MG63 (cell line): ENCODE results near the gene P4HB. TPM values are rescaled to one million over a fixed set of nuclear protein-coding genes. Genes with fewer than 3 reads are reported as not detected.

Source experiments
- DNase-seq: peaks from one replicate; pipeline ENCODE4 v3.0.0-alpha.2; 2020
- H3K27me3 ChIP-seq: fragments of 250-450 bp; sonication (Bioruptor Pico); 2 replicates; pipeline ENCODE4 v1.5.1; 2020; ENCODE audit warnings: mild to moderate bottlenecking, moderate library complexity
- H3K36me3 ChIP-seq: fragments of 250-450 bp; sonication (Bioruptor Pico); 2 replicates; pipeline ENCODE4 v1.5.1; 2020; ENCODE audit warnings: mild to moderate bottlenecking, moderate library complexity
- H3K4me3 ChIP-seq: fragments of 250-450 bp; sonication (Bioruptor Pico); 2 replicates; pipeline ENCODE4 v1.5.1; 2020; ENCODE audit warnings: mild to moderate bottlenecking, moderate library complexity
- H3K9me3 ChIP-seq: fragments of 250-450 bp; sonication (Bioruptor Pico); 2 replicates; pipeline ENCODE4 v1.5.1; 2020; ENCODE audit warnings: mild to moderate bottlenecking, moderate library complexity
- total RNA-seq: library from RNA; depleted of rRNA; stranded (reverse); fragments of >200 nt; shearing (Covaris generic); gene quantifications from 2 replicates; pipeline ENCODE4 v1.2.3, GENCODE V29; 2014; ENCODE audit warnings: low replicate concordance

P4HB gene
- total RNA-seq, 1 experiment from 2014 or later, result 531 TPM

DNA sequence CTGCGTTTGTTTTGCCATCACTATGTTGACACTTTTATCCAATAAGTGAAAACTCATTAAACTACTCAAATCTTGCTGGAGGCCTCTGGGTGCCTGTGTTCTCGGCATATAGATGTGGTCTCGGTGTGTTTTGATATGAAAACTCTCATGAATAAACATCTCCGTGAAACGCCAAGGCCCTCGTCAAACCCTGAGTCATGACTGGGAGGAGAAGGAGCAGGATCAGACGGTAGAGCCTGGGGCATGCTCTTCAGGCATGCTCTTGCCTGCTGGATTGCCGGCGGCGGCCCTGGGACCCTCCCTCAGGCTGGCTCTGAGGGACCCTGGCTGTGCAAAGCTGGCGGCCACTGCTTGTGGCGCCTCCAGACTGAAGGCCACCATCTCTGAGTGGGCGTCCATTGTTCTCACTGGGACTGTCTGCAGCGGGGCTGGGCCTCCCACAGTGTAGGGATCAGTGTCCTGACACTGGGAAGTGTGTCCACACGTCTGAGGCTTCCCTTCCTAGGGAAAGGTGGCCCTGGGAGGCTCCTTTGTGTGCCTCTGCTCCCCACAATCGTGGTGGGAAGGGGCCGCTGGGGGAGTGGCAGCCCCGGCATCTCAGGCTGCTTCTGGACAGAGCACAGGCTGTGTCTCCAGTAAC, 40.0 kb upstream of the P4HB start:
- DNase-seq, result no peak
- peaks cover 44% of the 10 kb centered on the region for H3K36me3 ChIP-seq
- no peaks in the 10 kb centered on the region for H3K27me3 ChIP-seq
- H3K9me3 ChIP-seq, result no peaks in the 10 kb centered on the region
- H3K4me3 ChIP-seq, result no peak overlapping the region

DNA sequence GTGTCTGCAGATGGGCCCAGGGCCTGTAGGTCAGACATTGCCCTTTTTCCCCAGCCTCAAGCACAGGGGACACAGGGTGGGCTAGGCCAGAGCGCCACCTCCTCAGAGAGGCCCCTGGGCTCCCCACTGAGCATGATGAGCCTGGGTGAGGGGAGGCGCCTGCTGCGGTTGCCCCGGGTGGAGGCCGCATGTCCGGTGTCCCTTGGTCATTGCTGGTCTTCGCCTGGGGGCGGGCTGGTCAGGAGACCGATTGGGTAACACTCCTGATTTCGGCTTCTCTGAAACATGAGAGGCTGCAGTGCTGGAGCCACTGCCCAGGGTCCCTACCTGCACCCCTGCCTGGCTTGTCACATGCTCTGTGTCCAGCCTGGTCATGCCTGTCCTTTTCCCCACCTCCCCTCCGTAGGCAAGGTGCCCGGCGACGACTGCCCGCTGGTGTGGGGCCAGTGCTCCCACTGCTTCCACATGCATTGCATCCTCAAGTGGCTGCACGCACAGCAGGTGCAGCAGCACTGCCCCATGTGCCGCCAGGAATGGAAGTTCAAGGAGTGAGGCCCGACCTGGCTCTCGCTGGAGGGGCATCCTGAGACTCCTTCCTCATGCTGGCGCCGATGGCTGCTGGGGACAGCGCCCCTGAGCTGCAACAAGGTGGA, 39.3 kb upstream of the P4HB start:
- no peak for DNase-seq

DNA sequence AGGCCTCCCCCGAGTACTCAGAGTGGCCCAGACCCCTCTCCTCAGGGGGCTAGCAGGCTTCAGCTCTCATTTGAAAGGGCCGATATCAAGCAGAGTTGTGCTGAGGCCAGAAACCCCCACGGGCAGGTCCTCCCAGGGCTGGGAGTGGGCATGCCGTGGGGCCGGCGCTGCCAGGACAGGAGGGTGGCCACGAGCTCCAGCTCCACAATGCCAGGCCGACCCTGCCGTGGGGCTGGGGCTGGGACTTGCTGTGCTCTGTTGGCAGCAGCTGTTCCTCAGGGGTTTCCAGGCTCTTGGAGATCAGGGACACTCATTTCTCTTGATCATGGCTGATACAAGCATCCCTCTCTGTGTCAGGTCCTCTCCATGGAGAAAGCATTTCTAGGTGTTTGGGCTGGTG, 38.5 kb upstream of the P4HB start:
- H3K27me3 ChIP-seq, result no peaks in the 10 kb centered on the region
- no peak for DNase-seq
- no peak overlapping the region for H3K4me3 ChIP-seq
- peaks cover 50% of the 10 kb centered on the region for H3K36me3 ChIP-seq
- no peaks in the 10 kb centered on the region for H3K9me3 ChIP-seq

More for the DNA sequence above, 39.3 kb upstream of the P4HB start:
- Histone ChIP-seq H3K27me3 (no peaks in the 10 kb centered on the region), H3K36me3 (peaks cover 47% of the 10 kb centered on the region), H3K9me3 (no peaks in the 10 kb centered on the region), H3K4me3 (no peak overlapping the region)

- Histone ChIP-seq H3K9me3 (no peaks in the 10 kb centered on the region), H3K27me3 (no peaks in the 10 kb centered on the region), H3K36me3 (peaks cover 52% of the 10 kb centered on the region), H3K4me3 (no peak overlapping the region)
- DNase-seq, result peak; percentile 93
These were observed 37.9 kb upstream of the P4HB start for GRCh38 chr17:81898029-81898866.

DNA sequence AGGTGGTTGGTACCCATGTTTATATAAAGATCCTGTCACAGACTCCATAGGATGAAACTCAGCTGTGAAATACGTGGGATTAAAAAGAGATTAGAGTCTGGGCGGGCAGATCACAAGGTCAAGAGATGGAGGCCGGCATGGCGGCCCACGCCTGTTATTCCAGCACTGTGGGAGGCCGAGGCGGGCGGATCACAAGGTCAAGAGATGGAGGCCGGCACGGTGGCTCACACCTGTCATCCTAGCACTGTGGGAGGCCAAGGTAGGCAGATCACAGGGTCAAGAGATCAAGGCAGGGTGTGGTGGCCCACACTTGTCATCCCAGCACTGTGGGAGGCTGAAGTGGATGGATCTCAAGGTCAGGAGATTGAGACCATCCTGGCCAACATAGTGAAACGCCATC, 35.1 kb upstream of the P4HB start:
- H3K36me3 ChIP-seq, result peaks cover 48% of the 10 kb centered on the region
- no peak overlapping the region for H3K4me3 ChIP-seq
- no peaks in the 10 kb centered on the region for H3K9me3 ChIP-seq
- DNase-seq, result no peak
- H3K27me3 ChIP-seq, result no peaks in the 10 kb centered on the region

- H3K9me3 ChIP-seq, result no peaks in the 10 kb centered on the region
- H3K4me3 ChIP-seq, result peak overlapping the region; percentile 70; the same call in 1 of the 2 replicates
- H3K36me3 ChIP-seq, result peaks cover 63% of the 10 kb centered on the region
- DNase-seq, result no peak
- H3K27me3 ChIP-seq, result no peaks in the 10 kb centered on the region
These were observed 30.9 kb upstream of the P4HB start for GRCh38 chr17:81891303-81891552.

DNA sequence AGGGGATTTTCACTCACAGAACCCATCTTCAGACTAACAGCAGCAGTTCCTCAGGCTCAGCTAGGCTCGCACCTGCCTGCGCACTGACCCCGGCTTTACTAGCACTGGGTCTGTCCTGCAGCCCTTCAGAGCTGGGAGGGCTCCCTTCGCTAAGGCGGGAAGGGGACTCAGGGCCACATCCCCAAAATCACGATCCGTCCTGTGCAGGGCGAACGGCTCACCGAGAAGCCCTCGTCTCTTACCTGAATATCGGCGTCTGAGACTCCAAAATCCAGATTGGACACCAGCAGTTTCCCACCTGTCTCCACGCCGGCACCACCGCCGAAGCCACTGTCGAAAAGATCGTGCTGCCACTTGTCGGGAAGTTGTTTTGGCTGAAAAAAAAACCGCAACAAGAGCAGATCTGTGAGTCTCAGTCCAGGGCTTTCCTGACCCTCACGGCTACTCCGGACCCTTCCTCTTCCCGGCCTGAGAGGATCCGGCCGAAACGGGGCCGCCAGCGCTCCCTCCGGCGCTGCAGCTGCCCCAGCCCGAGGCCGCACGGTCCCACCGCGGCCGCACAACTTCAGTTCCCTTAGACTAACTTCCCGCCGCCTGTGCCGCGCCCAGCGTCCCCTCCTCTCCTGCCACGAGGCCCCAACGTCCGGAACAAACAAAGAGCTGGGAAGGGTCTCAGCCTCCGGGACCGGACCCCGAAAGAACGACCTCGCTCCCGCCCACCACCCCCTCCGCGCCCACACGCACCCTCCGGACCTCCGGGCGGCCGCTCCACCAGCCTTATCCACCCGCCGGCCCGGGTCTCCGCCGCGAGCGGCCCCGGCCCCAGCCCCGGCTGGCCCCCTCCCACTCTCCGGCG, 30.3 kb upstream of the P4HB start:
- H3K36me3 ChIP-seq, result peaks cover 64% of the 10 kb centered on the region

GRCh38 chr17:81889602-81890001, 29.3 kb upstream of the P4HB start:
- H3K9me3 ChIP-seq, result no peaks in the 10 kb centered on the region
- H3K36me3 ChIP-seq, result peaks cover 69% of the 10 kb centered on the region
- H3K4me3 ChIP-seq, result peak overlapping the region; percentile 70
- no peaks in the 10 kb centered on the region for H3K27me3 ChIP-seq
- DNase-seq, result no peak

More for the DNA sequence above, 30.3 kb upstream of the P4HB start:
- Histone ChIP-seq H3K27me3 (no peaks in the 10 kb centered on the region), H3K9me3 (no peaks in the 10 kb centered on the region), H3K4me3 (peak overlapping the region; percentile 70)
- DNase-seq, result no peak

- H3K4me3 ChIP-seq, result no peak overlapping the region
- peaks cover 71% of the 10 kb centered on the region for H3K36me3 ChIP-seq
- H3K27me3 ChIP-seq, result no peaks in the 10 kb centered on the region
- DNase-seq, result no peak
- no peaks in the 10 kb centered on the region for H3K9me3 ChIP-seq
These were observed 28.8 kb upstream of the P4HB start for GRCh38 chr17:81888988-81889595.

GRCh38 chr17:81888105-81888987, 28.0 kb upstream of the P4HB start:
- Histone ChIP-seq H3K36me3 (peaks cover 78% of the 10 kb centered on the region), H3K27me3 (no peaks in the 10 kb centered on the region), H3K4me3 (no peak overlapping the region), H3K9me3 (no peaks in the 10 kb centered on the region)
- DNase-seq, result no peak

DNA sequence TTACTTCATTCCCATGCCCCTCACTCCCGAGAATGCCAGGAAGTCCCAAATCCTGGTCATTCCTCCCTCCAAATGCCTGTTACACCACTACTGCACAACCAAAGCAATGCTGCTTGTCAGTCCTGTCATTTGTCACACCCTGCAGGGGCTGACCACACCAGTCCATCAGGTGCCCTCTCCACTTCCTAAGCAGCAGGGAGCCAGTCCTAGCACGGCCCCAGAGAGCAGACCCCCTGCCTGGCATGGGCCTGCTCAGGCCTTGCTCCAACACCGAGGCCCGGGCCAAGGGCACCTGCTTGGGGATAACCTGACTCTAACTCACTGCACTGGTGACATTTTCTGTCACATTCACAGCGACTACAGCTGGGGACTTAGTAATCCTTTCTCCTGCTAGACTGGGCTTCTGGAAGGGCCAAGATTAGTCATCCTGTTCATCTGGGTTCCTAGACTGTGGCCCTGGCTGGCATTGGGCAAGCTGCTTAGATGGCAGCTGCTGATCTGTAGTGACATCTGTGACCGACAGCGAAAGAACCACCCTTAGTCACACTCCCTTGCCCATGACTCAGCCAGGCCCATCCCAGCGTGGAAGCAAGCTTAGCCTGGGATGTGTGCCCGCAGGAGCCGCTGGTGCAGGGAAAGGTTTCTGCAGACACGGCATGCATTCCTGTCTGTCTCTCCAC, 25.7 kb upstream of the P4HB start:
- Histone ChIP-seq H3K9me3 (no peaks in the 10 kb centered on the region), H3K27me3 (no peaks in the 10 kb centered on the region), H3K4me3 (no peak overlapping the region), H3K36me3 (peaks cover 94% of the 10 kb centered on the region)
- peak; percentile 80 for DNase-seq

DNA sequence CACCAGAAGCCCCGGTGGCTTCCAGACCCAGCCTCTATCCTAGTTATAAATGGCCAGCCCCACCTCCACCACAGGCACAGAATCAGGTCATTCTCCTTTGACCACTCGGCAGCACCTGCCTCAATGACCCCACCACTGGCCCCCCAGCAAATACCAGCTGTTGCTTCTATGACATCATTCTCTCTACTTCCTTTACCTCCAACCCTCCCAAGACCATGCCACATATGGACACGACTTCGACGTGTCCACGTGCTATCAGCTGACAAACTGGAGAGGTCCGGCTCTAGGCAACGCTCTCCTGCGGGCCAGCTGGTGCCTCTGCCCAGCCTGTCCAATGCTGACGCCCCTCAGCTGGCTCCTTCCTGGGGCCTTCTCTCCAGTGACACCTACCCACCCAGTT, 25.1 kb upstream of the P4HB start:
- no peaks in the 10 kb centered on the region for H3K9me3 ChIP-seq
- no peak for DNase-seq
- no peak overlapping the region for H3K4me3 ChIP-seq
- H3K36me3 ChIP-seq, result peaks cover 93% of the 10 kb centered on the region
- H3K27me3 ChIP-seq, result no peaks in the 10 kb centered on the region

DNA sequence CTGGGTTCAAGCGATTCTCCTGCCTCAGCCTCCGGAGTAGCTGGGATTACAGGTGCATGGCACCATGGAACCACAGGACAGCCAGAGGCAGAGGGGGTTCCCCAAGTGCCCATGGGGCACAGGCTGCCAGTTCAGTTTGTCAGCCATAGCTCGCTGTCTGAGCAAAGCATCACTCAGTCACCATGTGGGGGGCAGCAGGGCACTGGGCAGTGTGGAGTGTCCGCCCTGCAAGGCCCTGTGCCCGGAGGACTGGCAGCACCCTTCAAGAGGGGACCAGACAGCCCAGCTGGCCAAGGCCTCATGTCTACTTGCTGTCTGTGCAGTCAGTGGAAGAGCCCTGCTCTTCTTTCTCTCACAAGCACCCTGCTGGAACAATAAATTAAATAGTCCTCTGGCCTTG, 24.6 kb upstream of the P4HB start:
- Histone ChIP-seq H3K9me3 (no peaks in the 10 kb centered on the region), H3K27me3 (no peaks in the 10 kb centered on the region), H3K4me3 (no peak overlapping the region), H3K36me3 (peaks cover 93% of the 10 kb centered on the region)
- DNase-seq, result no peak

- Histone ChIP-seq H3K9me3 (no peaks in the 10 kb centered on the region), H3K4me3 (no peak overlapping the region), H3K27me3 (no peaks in the 10 kb centered on the region), H3K36me3 (peaks cover 92% of the 10 kb centered on the region)
- no peak for DNase-seq
These were observed 24.2 kb upstream of the P4HB start for GRCh38 chr17:81884520-81884919.

- Histone ChIP-seq H3K4me3 (no peak overlapping the region), H3K36me3 (peaks cover 65% of the 10 kb centered on the region), H3K9me3 (no peaks in the 10 kb centered on the region), H3K27me3 (no peaks in the 10 kb centered on the region)
- DNase-seq, result no peak
These were observed 18.8 kb upstream of the P4HB start for GRCh38 chr17:81879121-81879520.
